ENCODE data around the gene GNA12.

Gene GNA12

DNA sequence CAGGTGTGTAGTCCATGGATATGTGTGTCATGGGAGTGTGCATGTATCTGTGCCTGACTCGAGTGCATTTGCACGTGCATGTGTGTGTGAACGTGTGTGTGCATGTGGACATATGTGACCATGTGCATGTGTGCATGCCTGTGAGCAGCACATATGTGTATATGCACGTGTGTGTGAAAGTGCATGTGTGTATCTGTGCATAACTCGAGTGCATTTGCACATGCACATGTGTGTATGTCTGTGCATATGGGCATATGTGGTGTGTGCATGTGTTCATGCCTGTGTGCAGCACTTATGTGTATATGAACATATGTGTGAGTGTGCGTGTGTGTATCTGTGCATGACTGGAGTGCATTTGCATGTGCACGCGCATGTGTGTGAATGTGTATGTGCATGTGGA, 35.2 kb upstream of the GNA12 start:
- Histone ChIP-seq H3K4me1 (ENCODE audit: control insufficient read depth, low read depth, low read length) (peaks cover 10% of the 10 kb centered on the region), H3K27me3 (ENCODE audit: control insufficient read depth, insufficient read depth, low read length) (no peaks in the 10 kb centered on the region), H3K27ac (ENCODE audit: low read length) (no peak overlapping the region), H3K9me3 (ENCODE audit: control insufficient read depth, low read depth, low read length) (no peaks in the 10 kb centered on the region), H3K4me3 (ENCODE audit: low read length) (no peak overlapping the region), H3K9ac (ENCODE audit: low read length) (no peak overlapping the region), H3K36me3 (ENCODE audit: control insufficient read depth, low read depth, low read length) (no peaks in the 10 kb centered on the region)

DNA sequence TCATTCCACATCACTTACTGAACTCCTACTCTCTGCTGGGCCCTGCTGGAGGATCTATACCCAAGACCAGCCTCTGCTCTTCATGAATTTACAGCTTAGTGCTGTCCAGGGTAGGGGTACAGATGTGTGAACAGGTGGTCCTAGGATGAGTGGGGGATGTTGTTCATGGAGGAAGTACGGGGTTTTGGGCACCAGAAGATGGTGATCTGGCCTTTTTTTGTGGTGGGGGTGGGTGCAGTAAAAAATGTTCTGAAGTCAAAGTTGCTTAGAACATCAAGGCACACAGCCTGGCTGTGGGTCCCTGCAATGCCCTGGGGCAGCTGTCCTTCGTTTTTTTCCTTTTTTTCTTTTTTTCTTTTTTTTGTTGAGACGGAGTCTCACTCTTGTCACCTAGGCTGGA, 34.2 kb upstream of the GNA12 start:
- Histone ChIP-seq H3K9ac (ENCODE audit: low read length) (no peak overlapping the region), H3K4me3 (ENCODE audit: low read length) (no peak overlapping the region), H3K4me1 (ENCODE audit: control insufficient read depth, low read depth, low read length) (peaks cover 15% of the 10 kb centered on the region), H3K9me3 (ENCODE audit: control insufficient read depth, low read depth, low read length) (no peaks in the 10 kb centered on the region), H3K27me3 (ENCODE audit: control insufficient read depth, insufficient read depth, low read length) (no peaks in the 10 kb centered on the region), H3K36me3 (ENCODE audit: control insufficient read depth, low read depth, low read length) (no peaks in the 10 kb centered on the region), H3K27ac (ENCODE audit: low read length) (no peak overlapping the region)

DNA sequence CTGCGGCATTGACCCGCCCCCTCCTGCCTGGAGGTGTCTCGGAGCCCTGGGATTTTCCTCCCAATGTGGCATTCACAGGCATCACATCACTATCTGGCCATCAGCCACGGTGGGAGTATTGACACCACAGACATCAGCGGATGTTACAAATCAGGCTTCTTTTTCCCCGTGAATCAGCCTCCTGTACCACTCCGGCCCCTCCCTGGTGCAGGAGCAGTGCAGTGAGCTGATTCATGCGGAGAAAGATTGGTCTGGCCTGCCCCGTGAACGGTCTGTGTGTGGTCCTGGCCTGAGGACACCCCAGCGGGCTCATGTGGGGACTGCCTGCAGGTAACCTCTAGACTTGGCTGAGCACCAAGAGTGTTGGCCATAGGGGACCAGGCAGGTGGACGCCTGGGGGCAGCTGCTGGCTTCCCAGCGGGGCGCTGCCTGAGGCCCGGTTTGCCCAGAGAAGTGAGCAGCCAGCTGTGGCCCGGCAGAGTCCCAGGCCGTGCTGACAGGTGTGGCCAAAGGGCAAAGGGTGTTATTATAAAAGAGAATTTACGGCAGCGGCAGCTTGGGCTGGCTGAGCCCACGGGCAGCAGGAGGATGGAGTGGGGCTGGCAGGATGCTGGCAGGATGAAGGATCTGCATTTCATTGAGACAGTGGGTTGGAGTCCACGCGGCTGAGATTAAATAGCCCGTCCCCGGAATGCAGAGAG, 32.1 kb upstream of the GNA12 start:
- Histone ChIP-seq H3K4me3 (ENCODE audit: low read length) (no peak overlapping the region), H3K27me3 (ENCODE audit: control insufficient read depth, insufficient read depth, low read length) (no peaks in the 10 kb centered on the region), H3K9me3 (ENCODE audit: control insufficient read depth, low read depth, low read length) (no peaks in the 10 kb centered on the region), H3K27ac (ENCODE audit: low read length) (no peak overlapping the region), H3K9ac (ENCODE audit: low read length) (no peak overlapping the region), H3K36me3 (ENCODE audit: control insufficient read depth, low read depth, low read length) (no peaks in the 10 kb centered on the region), H3K4me1 (ENCODE audit: control insufficient read depth, low read depth, low read length) (peaks cover 15% of the 10 kb centered on the region)

DNA sequence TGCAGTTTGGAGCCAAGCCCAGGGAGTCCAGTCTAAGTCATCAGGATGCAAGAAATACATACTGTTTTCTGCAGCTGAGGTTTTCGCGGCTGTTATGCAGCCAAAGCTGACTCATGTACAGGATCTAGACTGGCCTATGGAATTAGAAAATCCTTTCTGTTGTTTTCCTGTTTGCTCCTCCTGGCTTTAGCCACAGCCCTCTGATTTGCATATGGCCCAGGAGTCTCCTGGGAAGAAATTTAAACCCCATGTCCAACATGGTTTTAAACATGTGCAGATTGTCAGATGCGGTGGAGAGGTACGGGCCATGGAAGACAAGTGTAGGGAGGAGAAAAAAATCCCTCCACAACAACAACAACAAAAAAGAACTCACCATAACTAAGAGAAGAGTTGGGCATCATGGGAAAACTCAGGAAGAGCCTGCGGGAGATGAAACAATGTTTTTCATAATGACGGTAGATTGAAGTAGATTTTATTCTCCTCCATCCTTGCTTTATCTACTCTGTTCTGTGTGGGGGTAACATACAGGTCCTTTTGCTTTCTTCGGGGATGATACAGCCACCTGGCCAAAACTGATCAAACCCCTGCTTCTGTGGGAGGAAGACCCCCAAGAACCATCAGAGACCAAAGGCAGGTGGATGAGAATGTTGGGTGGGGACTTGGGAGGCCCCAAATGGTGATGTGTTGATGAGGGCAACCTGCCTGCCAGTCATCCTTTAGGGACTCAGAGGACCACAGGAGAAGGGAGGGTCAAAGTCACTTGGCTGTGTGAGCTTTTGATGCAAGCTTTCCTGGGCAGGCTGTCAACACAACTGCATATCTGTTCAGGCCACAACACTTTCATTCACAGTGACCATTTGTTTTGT, 29.8 kb upstream of the GNA12 start:
- Histone ChIP-seq H3K4me1 (ENCODE audit: control insufficient read depth, low read depth, low read length) (peaks cover 8% of the 10 kb centered on the region), H3K9me3 (ENCODE audit: control insufficient read depth, low read depth, low read length) (no peaks in the 10 kb centered on the region), H3K36me3 (ENCODE audit: control insufficient read depth, low read depth, low read length) (no peaks in the 10 kb centered on the region), H3K4me3 (ENCODE audit: low read length) (no peak overlapping the region), H3K27me3 (ENCODE audit: control insufficient read depth, insufficient read depth, low read length) (no peaks in the 10 kb centered on the region), H3K27ac (ENCODE audit: low read length) (peak overlapping the region; percentile 99), H3K9ac (ENCODE audit: low read length) (peak overlapping the region; percentile 81)

DNA sequence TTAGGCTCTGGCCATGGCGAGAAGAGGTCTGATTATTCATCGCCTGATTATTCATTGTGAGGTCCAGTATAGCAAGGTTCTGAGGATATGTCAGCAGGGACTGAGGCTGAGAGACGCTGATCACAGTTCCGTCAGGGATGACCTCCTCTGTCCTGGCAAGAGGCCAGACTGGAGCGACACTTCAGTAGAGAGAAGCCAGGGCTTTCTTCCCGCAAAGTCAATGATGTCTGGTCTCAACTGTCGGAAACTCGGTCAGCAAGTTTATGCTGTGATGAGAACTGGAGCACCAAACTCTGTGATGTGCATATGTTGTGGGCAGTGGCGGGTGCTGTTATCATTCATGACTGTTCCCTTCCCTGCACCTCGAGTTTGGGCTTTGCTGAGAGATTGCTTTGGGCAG, 29.0 kb upstream of the GNA12 start:
- Histone ChIP-seq H3K9me3 (ENCODE audit: control insufficient read depth, low read depth, low read length) (no peaks in the 10 kb centered on the region), H3K4me1 (ENCODE audit: control insufficient read depth, low read depth, low read length) (peaks cover 8% of the 10 kb centered on the region), H3K27ac (ENCODE audit: low read length) (no peak overlapping the region), H3K27me3 (ENCODE audit: control insufficient read depth, insufficient read depth, low read length) (no peaks in the 10 kb centered on the region), H3K36me3 (ENCODE audit: control insufficient read depth, low read depth, low read length) (no peaks in the 10 kb centered on the region), H3K4me3 (ENCODE audit: low read length) (no peak overlapping the region), H3K9ac (ENCODE audit: low read length) (no peak overlapping the region)

DNA sequence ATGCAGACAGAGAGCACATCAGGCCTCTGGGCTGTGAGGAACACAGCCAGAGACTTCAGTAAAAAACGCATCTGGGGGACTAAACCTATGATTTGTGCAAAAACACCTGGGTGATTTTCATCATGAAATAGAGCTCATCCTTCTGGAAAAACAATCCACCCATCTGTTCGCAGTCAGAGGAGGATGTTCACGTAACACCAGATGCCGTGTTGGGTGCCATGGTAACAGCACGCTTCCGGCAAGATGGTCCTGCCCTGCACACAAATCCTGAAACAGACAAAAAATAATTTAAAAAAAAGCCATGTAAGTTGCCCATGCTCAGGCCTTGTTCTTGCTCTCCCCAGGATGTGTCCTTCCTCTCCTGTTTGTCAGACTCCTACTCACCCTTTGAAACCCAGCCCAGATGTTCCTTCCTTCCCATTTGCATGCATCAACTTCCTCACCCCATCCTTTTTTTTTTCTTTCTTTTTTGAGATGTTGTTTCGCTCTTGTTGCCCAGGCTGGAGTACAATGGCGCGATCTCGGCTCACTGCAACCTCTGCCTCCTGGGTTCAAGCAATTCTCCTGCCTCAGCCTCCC, 28.3 kb upstream of the GNA12 start:
- Histone ChIP-seq H3K27ac (ENCODE audit: low read length) (no peak overlapping the region), H3K27me3 (ENCODE audit: control insufficient read depth, insufficient read depth, low read length) (no peaks in the 10 kb centered on the region), H3K9ac (ENCODE audit: low read length) (no peak overlapping the region), H3K36me3 (ENCODE audit: control insufficient read depth, low read depth, low read length) (no peaks in the 10 kb centered on the region), H3K4me3 (ENCODE audit: low read length) (no peak overlapping the region), H3K4me1 (ENCODE audit: control insufficient read depth, low read depth, low read length) (peaks cover 8% of the 10 kb centered on the region), H3K9me3 (ENCODE audit: control insufficient read depth, low read depth, low read length) (no peaks in the 10 kb centered on the region)

DNA sequence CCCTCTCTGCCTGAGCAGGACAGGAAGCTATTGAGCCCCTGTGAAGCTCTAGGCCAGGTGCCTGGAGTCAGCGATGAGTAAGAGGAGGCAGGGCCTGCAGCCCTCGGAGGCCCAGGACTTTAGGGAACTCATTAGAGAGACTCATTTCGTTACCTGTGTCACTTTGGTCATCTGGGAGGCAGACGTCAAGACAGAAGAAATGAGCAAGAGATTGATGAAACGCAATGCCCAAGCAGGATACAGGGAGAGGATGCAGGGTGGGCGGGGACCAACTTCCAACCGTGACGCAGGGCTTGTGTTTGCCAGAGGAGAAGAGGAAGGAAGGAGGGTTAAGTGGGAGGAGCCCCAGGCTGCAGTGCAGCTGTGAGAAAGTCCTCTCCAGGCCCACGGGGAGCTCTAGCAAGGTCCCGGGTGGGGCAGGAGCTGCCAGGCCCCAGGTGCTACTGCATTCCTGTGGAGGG, 26.4 kb upstream of the GNA12 start:
- no peaks in the 10 kb centered on the region for H3K27me3 ChIP-seq (ENCODE audit: control insufficient read depth, insufficient read depth, low read length)
- H3K27ac ChIP-seq (ENCODE audit: low read length), result no peak overlapping the region
- H3K4me1 ChIP-seq (ENCODE audit: control insufficient read depth, low read depth, low read length), result peaks cover 8% of the 10 kb centered on the region
- no peak overlapping the region for H3K4me3 ChIP-seq (ENCODE audit: low read length)
- no peaks in the 10 kb centered on the region for H3K36me3 ChIP-seq (ENCODE audit: control insufficient read depth, low read depth, low read length)
- H3K9me3 ChIP-seq (ENCODE audit: control insufficient read depth, low read depth, low read length), result no peaks in the 10 kb centered on the region
- no peak overlapping the region for H3K9ac ChIP-seq (ENCODE audit: low read length)

DNA sequence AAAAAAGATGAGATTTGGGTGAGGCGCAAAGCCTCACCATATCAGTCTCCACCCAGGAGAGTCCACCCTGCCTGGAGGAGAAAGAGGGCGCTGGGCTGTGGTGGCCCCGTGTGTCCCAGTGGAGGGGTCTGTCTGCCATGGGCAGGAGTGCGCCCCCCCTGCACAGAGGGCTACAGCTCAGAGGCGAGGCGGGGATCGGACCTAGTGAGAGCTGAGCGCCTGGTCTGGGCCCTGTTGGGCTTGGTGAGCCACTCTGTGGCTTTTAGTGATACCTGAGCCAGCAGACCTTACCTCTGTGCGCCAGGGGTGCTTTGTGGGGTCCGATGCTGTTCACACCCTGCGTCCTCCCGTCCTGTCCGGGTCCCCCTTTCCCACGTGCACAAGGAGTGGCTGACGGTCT, 25.9 kb upstream of the GNA12 start:
- Histone ChIP-seq H3K27me3 (ENCODE audit: control insufficient read depth, insufficient read depth, low read length) (no peaks in the 10 kb centered on the region), H3K4me1 (ENCODE audit: control insufficient read depth, low read depth, low read length) (peaks cover 8% of the 10 kb centered on the region), H3K4me3 (ENCODE audit: low read length) (no peak overlapping the region), H3K27ac (ENCODE audit: low read length) (no peak overlapping the region), H3K36me3 (ENCODE audit: control insufficient read depth, low read depth, low read length) (no peaks in the 10 kb centered on the region), H3K9me3 (ENCODE audit: control insufficient read depth, low read depth, low read length) (no peaks in the 10 kb centered on the region), H3K9ac (ENCODE audit: low read length) (no peak overlapping the region)

DNA sequence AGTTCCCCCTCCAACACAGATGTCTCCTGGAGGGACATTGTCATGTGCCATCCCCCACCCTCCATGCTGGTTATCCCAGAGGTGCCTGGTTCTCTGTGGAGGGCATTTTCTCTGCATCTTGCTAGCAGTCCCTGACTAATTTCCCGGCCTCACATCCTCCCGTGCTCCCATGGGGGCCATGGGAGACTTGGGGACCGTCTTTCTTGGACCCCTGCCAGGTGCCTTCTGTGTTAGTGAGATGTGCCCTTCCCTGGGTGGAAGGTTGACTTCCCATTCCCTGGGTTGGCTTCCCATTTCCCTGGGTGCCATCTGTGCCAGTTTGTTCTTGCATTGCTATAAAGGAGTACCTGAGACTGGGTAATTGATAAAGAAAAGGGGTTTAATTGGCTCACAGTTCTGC, 22.5 kb upstream of the GNA12 start:
- H3K4me3 ChIP-seq (ENCODE audit: low read length), result no peak overlapping the region
- H3K9ac ChIP-seq (ENCODE audit: low read length), result no peak overlapping the region
- no peaks in the 10 kb centered on the region for H3K27me3 ChIP-seq (ENCODE audit: control insufficient read depth, insufficient read depth, low read length)
- no peaks in the 10 kb centered on the region for H3K9me3 ChIP-seq (ENCODE audit: control insufficient read depth, low read depth, low read length)
- no peaks in the 10 kb centered on the region for H3K36me3 ChIP-seq (ENCODE audit: control insufficient read depth, low read depth, low read length)
- H3K27ac ChIP-seq (ENCODE audit: low read length), result no peak overlapping the region
- H3K4me1 ChIP-seq (ENCODE audit: control insufficient read depth, low read depth, low read length), result peaks cover 3% of the 10 kb centered on the region

DNA sequence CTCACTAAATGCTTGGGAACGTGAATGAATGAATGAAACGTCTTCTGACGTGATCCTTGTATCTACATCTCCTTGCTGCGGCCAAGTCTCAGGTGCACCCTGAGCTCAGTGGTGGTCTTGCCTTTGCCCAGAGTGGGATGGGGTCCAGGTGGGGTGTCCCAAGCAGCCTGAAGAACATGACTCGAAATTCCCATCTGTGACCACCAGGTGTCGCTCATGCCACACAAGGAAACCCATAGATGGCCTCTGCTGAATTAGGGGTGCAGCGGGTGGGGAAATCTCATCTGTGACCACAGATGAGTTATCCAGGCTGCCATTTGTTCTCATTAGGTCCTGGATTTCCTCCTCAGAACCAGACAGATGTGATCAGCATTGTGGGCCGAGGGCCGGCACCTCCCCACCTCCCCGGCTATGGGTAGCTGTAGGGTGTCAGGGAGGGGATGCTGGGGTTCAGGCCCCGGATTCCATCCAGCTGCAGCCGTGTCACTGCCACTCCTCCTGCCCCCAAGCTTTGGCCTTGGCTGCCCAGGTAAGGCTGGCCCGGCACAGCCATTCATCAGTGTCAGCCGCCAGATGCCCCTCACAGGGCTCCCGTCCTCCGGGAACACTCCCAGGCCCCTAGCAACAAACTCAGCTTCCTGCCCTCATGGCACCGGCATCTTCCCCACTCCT, 21.0 kb upstream of the GNA12 start:
- Histone ChIP-seq H3K27me3 (ENCODE audit: control insufficient read depth, insufficient read depth, low read length) (no peaks in the 10 kb centered on the region), H3K9me3 (ENCODE audit: control insufficient read depth, low read depth, low read length) (no peaks in the 10 kb centered on the region), H3K4me1 (ENCODE audit: control insufficient read depth, low read depth, low read length) (peaks cover 1% of the 10 kb centered on the region), H3K4me3 (ENCODE audit: low read length) (no peak overlapping the region), H3K9ac (ENCODE audit: low read length) (no peak overlapping the region), H3K27ac (ENCODE audit: low read length) (no peak overlapping the region), H3K36me3 (ENCODE audit: control insufficient read depth, low read depth, low read length) (no peaks in the 10 kb centered on the region)

DNA sequence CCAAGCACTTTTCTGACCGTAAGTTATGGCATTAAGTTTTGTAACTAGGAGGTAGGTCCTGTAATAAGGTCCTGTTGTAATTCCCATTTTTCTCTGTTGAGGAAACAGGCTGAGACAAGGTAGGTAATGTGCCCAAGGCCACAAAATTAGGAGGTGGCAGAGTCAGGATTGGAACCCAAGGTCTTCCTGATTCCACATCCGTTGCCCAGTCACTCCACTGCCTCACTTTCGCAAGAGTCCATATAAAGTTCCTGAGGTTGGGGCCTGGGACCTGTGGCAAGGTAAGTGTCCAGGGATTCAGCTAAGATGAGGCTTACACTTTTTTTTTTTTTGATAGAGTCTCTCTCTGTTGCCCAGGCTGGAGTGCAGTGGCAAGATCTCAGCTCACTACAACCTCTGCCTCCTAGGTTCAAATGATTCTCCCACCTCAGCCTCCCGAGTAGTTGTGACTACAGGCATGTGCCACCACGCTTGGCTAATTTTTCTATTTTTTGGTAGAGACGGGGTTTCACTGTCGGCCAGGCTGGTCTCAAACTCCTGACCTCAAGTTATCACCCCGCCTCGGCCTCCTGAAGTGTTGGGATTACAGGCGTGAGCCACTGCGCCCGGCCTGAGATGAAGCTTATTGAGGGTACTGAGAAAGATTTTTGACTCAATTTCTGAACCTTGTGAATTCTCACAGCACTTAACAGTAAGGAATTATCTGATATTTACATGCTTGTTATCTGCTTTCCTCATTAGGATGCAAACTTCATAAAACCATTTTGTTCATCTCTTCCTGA, 20.3 kb upstream of the GNA12 start:
- no peak overlapping the region for H3K9ac ChIP-seq (ENCODE audit: low read length)
- no peak overlapping the region for H3K4me3 ChIP-seq (ENCODE audit: low read length)
- no peaks in the 10 kb centered on the region for H3K36me3 ChIP-seq (ENCODE audit: control insufficient read depth, low read depth, low read length)
- no peaks in the 10 kb centered on the region for H3K27me3 ChIP-seq (ENCODE audit: control insufficient read depth, insufficient read depth, low read length)
- H3K9me3 ChIP-seq (ENCODE audit: control insufficient read depth, low read depth, low read length), result no peaks in the 10 kb centered on the region
- H3K27ac ChIP-seq (ENCODE audit: low read length), result no peak overlapping the region
- no peaks in the 10 kb centered on the region for H3K4me1 ChIP-seq (ENCODE audit: control insufficient read depth, low read depth, low read length)

Measured in iPS-18a (cell line).